Measurements from ENCODE around the gene EDEM1.
A peak's percentile ranks its signal among the peaks of the same experiment; 100 is the strongest.
"Not testable (repeated sequence)": the region's sequence is repeated elsewhere in the genome, so short reads cannot be mapped to it uniquely, and the experiment has no call there.

The EDEM1 gene

GRCh38 chr3:5179036-5179435, 8.5 kb upstream of the EDEM1 start:
- DNase-seq: not testable (repeated sequence)

GRCh38 chr3:5181469-5182141, 5.9 kb upstream of the EDEM1 start:
- no peak for DNase-seq

- not testable (repeated sequence) for DNase-seq
These were observed 3.8 kb upstream of the EDEM1 start for GRCh38 chr3:5183714-5184113.

- DNase-seq: no peak
These were observed 3.0 kb upstream of the EDEM1 start for GRCh38 chr3:5184499-5184898.

GRCh38 chr3:5185093-5185673, 2.3 kb upstream of the EDEM1 start:
- no peak for DNase-seq

GRCh38 chr3:5186089-5186857, 1.2 kb upstream of the EDEM1 start:
- DNase-seq: no peak

GRCh38 chr3:5186858-5187155, 700 bp upstream of the EDEM1 start:
- no peak for DNase-seq

GRCh38 chr3:5187920-5188418, 462 bp downstream of the EDEM1 start:
- DNase-seq: peak; percentile 57

- peak; percentile 63 for DNase-seq
These were observed 1.1 kb downstream of the EDEM1 start for GRCh38 chr3:5188419-5189221.

GRCh38 chr3:5190147-5190791, 2.8 kb downstream of the EDEM1 start:
- peak; percentile 38 for DNase-seq

- DNase-seq: no peak
These were observed 4.2 kb downstream of the EDEM1 start for GRCh38 chr3:5191555-5192304.

GRCh38 chr3:5192571-5193365, 5.3 kb downstream of the EDEM1 start:
- peak; percentile 58 for DNase-seq

GRCh38 chr3:5194341-5194740, 6.8 kb downstream of the EDEM1 start:
- DNase-seq: no peak

- DNase-seq: peak; percentile 59
These were observed 7.4 kb downstream of the EDEM1 start for GRCh38 chr3:5194801-5195509.

- DNase-seq: peak; percentile 30
These were observed 8.1 kb downstream of the EDEM1 start for GRCh38 chr3:5195605-5196004.

GRCh38 chr3:5197022-5197421, 9.5 kb downstream of the EDEM1 start:
- DNase-seq: no peak

- peak; percentile 49 for DNase-seq
These were observed 10.2 kb downstream of the EDEM1 start for GRCh38 chr3:5197470-5198312.

- no peak for DNase-seq
These were observed 10.8 kb downstream of the EDEM1 start for GRCh38 chr3:5198313-5198677.

- DNase-seq: no peak
These were observed 11.7 kb downstream of the EDEM1 start for GRCh38 chr3:5198986-5199731.

Measured in stimulated activated CD4-positive, alpha-beta T cell treated with anti-CD3 and anti-CD28 coated beads, Interleukin-4, amount 100 ng/mL, for 24 hours (primary cell).